PC-3 (cell line): ENCODE measurements around the gene ST8SIA2.

ENCODE experiments used
- CTCF ChIP-seq: fragments of 300-600 bp; sonication (generic); conservative IDR thresholded peaks from 2 replicates; pipeline ENCODE4 v1.5.1; 2017; ENCODE audit warnings: antibody characterized with exemption, low read depth, mild to moderate bottlenecking, low read length
- EZH2phosphoT487 ChIP-seq: fragments of 300-600 bp; sonication (generic); IDR thresholded peaks from 2 replicates; pipeline ENCODE4 v1.6.1; 2018; ENCODE audit warnings: mild to moderate bottlenecking, antibody characterized with exemption, low read length, borderline replicate concordance

GRCh38 chr15:92499731-92500530 lies 106.2 kb downstream of the ST8SIA2 start:
- TF ChIP-seq CTCF (no peak), EZH2phosphoT487 (no peak)
